Heart left ventricle (tissue), 16 donors: ENCODE results near the gene ATG4A. TPM values are rescaled to one million over a fixed set of nuclear protein-coding genes. Genes with fewer than 3 reads are reported as not detected.

Experiments used
- ATAC-seq, 4 donors: fragments of 200-7000 bp; cut with Tn5 transposase; one replicate each; pipeline ENCODE4 v1.9.1; 2020 to 2022; ENCODE audit warnings: moderate library complexity in 4 of 4, mild to moderate bottlenecking in 3 of 4, moderate number of reproducible peaks in 1 of 4
- DNase-seq, 5 donors: peaks; one replicate each; pipeline ENCODE4 v3.0.0-alpha.2; 2020
- H3K27ac ChIP-seq, 12 donors: fragments of 200-600 bp; sonication (generic) in 4 of 12; one replicate each; pipeline versions ENCODE4 v1.5.0 to v1.8.0; 2016 to 2022; ENCODE audit warnings: mild to moderate bottlenecking in 2 of 12
- H3K27me3 ChIP-seq, 9 donors: fragments of 200-600 bp; sonication (generic) in 2 of 9; one replicate each; pipeline versions ENCODE4 v1.5.1 to v1.8.0; 2016 to 2022; ENCODE audit warnings: mild to moderate bottlenecking in 3 of 9
- H3K36me3 ChIP-seq, 9 donors: fragments of 200-600 bp; sonication (generic) in 2 of 9; one replicate each; pipeline versions ENCODE4 v1.5.0 to v1.8.0; 2018 to 2022; ENCODE audit warnings: mild to moderate bottlenecking in 2 of 9
- H3K4me1 ChIP-seq, 12 donors: fragments of 200-600 bp; sonication (generic) in 4 of 12; one replicate each; pipeline versions ENCODE4 v1.5.0 to v1.8.0; 2016 to 2022; ENCODE audit warnings: mild to moderate bottlenecking in 3 of 12
- H3K4me3 ChIP-seq, 12 donors: fragments of 200-600 bp; sonication (generic) in 4 of 12; one replicate each; pipeline versions ENCODE4 v1.5.0 to v1.8.0; 2017 to 2022; ENCODE audit warnings: mild to moderate bottlenecking in 9 of 12, moderate library complexity in 4 of 12
- H3K9me3 ChIP-seq, 12 donors: fragments of 200-600 bp; sonication (generic) in 4 of 12; one replicate each; pipeline versions ENCODE4 v1.5.0 to v1.8.0; 2016 to 2022; ENCODE audit warnings: mild to moderate bottlenecking in 1 of 12
- CTCF ChIP-seq, 12 donors: fragments of 200-600 bp; sonication (generic) in 4 of 12; IDR thresholded peaks; one replicate each; pipeline versions ENCODE4 v1.5.0 to v1.8.0; 2018 to 2022; ENCODE audit warnings: antibody characterized with exemption in 12 of 12, mild to moderate bottlenecking in 5 of 12
- POLR2A ChIP-seq, 2 donors: fragments of 450-650 bp; IDR thresholded peaks; one replicate each; pipeline ENCODE4 v1.6.1; 2017; ENCODE audit warnings: antibody characterized with exemption in 2 of 2, mild to moderate bottlenecking in 2 of 2, moderate library complexity in 2 of 2
- WGBS, 4 donors: extraction: QIAGEN DNeasy Blood & Tissue Kit in 2 of 4; methylation state at CpG; one replicate each; pipeline versions ENCODE4 v1.1.5 to v1.1.7; 2013 to 2018; 5-methylcytosine and 5-hydroxymethylcytosine counted together
- intact Hi-C, 10 donors: fragments of 100-400 bp; cut with DNase I; formaldehyde crosslinking; loops; one replicate each; pipeline versions ENCODE4 v1.11.1 to v1.14.2; 2022
- polyA plus RNA-seq, 2 donors: library from polyadenylated mRNA; stranded (reverse); fragments of 200-250 nt; gene quantifications; one replicate each; pipeline ENCODE4 v1.2.3, GENCODE V29; 2013
- total RNA-seq, 9 donors: library from RNA; depleted of rRNA in 2 of 9; stranded (reverse); fragments of >200 nt in 2 of 9; fragmentation: NEBNext Ultra II Directional in 3 of 9; extraction: Animal tissue kit (Norgen Biotek cat#: 25700) in 3 of 9; gene quantifications; one replicate each; pipeline versions ENCODE4 v1.1.0 to v1.2.4, GENCODE V29; 2016 to 2023
- donor health status: ischemic (EF 13 %, LVEDD 7.1; RV severe dilation, severe dysfunction).
- donor health status: healthy with polysubstance abuse.
- donor health status: DM: no; HTN: yes; CAD: no.
- donor health status: DM: no; HTN: no; CAD: no.
- donor health status: ischemic (EF 25% LVEDD 6.9; RV normal size, moderate dysfunction).
- donor health status: ischemic (EF 25% LVEDD 5.7; RV mildly dilated, moderate dysfunction).
- donor health status: healthy.
- donor health status: DM: yes; HTN: yes; CAD: no.
- donor health status: ischemic (EF 35%, LVEDD 5.7; RV mildly dilated, moderate dysfunction).
- donor health status: nonischemic (EF 11% LVEDD 7.7; RV severe dilation, severe dysfunction).
- donor health status: DM: yes; HTN: yes; CAD: no.
- donor health status: PGD.
- donor health status: ischemic (EF 29% LVEDD 5.4; RV normal size, mild dysfunction).
- donor health status: nonischemic (EF 23%, LVEDD 6.1; RV moderate dilation, normal function).

Gene ATG4A
- total and polyA plus RNA-seq, 11 donors = 11.0 to 22.7 (median 18.0) TPM

GRCh38 chrX:108114541-108114940, 23.0 kb downstream of the ATG4A start:
- H3K27me3 ChIP-seq = peaks cover 0 to 7% (median 0%) of the 10 kb centered on the region in 9 donors
- DNase-seq = no peak
- intact Hi-C loops = no loop called here

GRCh38 chrX:108117988-108118387, 26.4 kb downstream of the ATG4A start:
- no peak for TF ChIP-seq POLR2A (IDR thresholded peaks at IDR 0.05)
- TF ChIP-seq CTCF (IDR thresholded peaks at IDR 0.05) = no peak
- intact Hi-C loops = no loop called here
- H3K4me1 ChIP-seq = peaks cover 0 to 38% (median 16%) of the 10 kb centered on the region in 12 donors
- H3K36me3 ChIP-seq = no peaks in the 10 kb centered on the region
- DNase-seq (no peak), ATAC-seq (peak in 1 of 4 donors; percentile 53)
- no peaks in the 10 kb centered on the region for H3K9me3 ChIP-seq
- no peaks in the 10 kb centered on the region for H3K27me3 ChIP-seq
- 48 to 62% (median 57%) methylated on average over 3 of the region's 3 CpGs for whole genome bisulfite sequencing, 4 donors
- no peak overlapping the region for H3K27ac ChIP-seq
- no peak overlapping the region for H3K4me3 ChIP-seq

More at GRCh38 chrX:108114541-108114940, 23.0 kb downstream of the ATG4A start:
- H3K4me3 ChIP-seq = no peak overlapping the region
- H3K36me3 ChIP-seq = no peaks in the 10 kb centered on the region
- ATAC-seq = no peak
- H3K9me3 ChIP-seq = no peaks in the 10 kb centered on the region
- H3K27ac ChIP-seq = no peak overlapping the region
- H3K4me1 ChIP-seq = peaks cover 0 to 12% (median 0%) of the 10 kb centered on the region in 12 donors
- TF ChIP-seq CTCF (IDR thresholded peaks at IDR 0.05) (no peak), POLR2A (IDR thresholded peaks at IDR 0.05) (no peak)

- Histone ChIP-seq H3K4me3 (no peak overlapping the region), H3K27ac (peak overlapping the region in 3 of 12 donors; percentile 17 to 42 (median 29)), H3K27me3 (no peaks in the 10 kb centered on the region), H3K36me3 (peaks cover 0 to 4% (median 0%) of the 10 kb centered on the region in 9 donors), H3K4me1 (peaks cover 0 to 48% (median 19%) of the 10 kb centered on the region in 12 donors), H3K9me3 (no peaks in the 10 kb centered on the region)
- intact Hi-C loops = loop anchor here in 1 of 10 donors (10.0 kb wide), 1 partner anchor 376 kb away; no protein-coding TSS in a partner anchor
- WGBS, 4 donors = 12 to 31% (median 19%) methylated on average over 3 of the region's 3 CpGs
- DNase-seq (peak in 3 of 5 donors; percentile 8 to 32 (median 15)), ATAC-seq (peak in 3 of 4 donors; percentile 65 to 77 (median 67))
- TF ChIP-seq POLR2A (IDR thresholded peaks at IDR 0.05) (no peak), CTCF (IDR thresholded peaks at IDR 0.05) (no peak)
Observed at GRCh38 chrX:108121291-108121690, 29.7 kb downstream of the ATG4A start.

DNA sequence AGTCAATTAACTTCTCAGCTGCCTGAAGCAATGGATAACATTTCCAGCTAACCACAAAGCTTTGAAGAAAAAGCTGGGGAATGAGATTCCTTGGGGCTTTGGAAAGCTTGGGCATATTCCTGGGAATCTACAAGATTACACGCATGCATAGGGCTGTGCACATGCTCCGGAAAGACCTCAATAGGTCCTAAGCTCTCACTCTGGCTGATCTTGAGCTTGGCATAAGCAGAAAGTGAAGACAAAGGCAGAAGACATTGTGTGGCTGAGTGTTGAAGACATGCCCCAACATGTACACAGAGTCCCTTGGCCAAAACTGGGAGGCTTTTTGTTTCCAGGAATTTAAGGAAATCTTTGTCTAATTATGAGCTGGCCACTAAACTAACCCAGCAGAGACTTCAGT, 31.2 kb downstream of the ATG4A start:
- Histone ChIP-seq H3K36me3 (peaks cover 0 to 8% (median 0%) of the 10 kb centered on the region in 9 donors), H3K4me1 (peaks cover 0 to 52% (median 19%) of the 10 kb centered on the region in 12 donors), H3K27ac (peak overlapping the region in 8 of 12 donors; percentile 25 to 63 (median 45)), H3K4me3 (no peak overlapping the region), H3K27me3 (no peaks in the 10 kb centered on the region), H3K9me3 (no peaks in the 10 kb centered on the region)
- WGBS, 4 donors = 56 to 75% (median 72%) methylated on average over 2 of the region's 2 CpGs
- intact Hi-C loops = loop anchor here in 1 of 10 donors (10.0 kb wide), 1 partner anchor 378 kb away; no protein-coding TSS in a partner anchor
- TF ChIP-seq CTCF (IDR thresholded peaks at IDR 0.05) (no peak), POLR2A (IDR thresholded peaks at IDR 0.05) (no peak)
- DNase-seq = no peak
- ATAC-seq = peak in 3 of 4 donors; percentile 8 to 28 (median 23)
